PFSK-1 (cell line): Measurements from ENCODE around the gene FXYD1.

Experiments
- FOXP2 ChIP-seq: optimal IDR thresholded peaks from 2 replicates; pipeline ENCODE3; 2011; ENCODE audit warnings: borderline replicate concordance, control low read depth, inconsistent platforms; ENCODE audit not compliant: insufficient read depth; ENCODE audit errors: extremely low read length, extremely low read depth
- POLR2AphosphoS5 ChIP-seq: IDR thresholded peaks from 2 replicates; pipeline ENCODE4 v1.6.1; 2012; ENCODE audit warnings: low read depth, mild to moderate bottlenecking, control low read depth, low read length, moderate library complexity
- SIN3A ChIP-seq: IDR thresholded peaks from 2 replicates; pipeline ENCODE4 v1.6.1; 2012; ENCODE audit warnings: mild to moderate bottlenecking, low read length, moderate library complexity, borderline replicate concordance; ENCODE audit not compliant: insufficient read depth
- TAF1 ChIP-seq: IDR thresholded peaks from 2 replicates; pipeline ENCODE4 v1.6.1; 2012; ENCODE audit warnings: low read length, control low read depth, borderline replicate concordance; ENCODE audit not compliant: insufficient read depth
- TF ChIP-seq, protein P1 (sequence below), 2 experiments: IDR thresholded peaks; 2 replicates each; pipeline versions ENCODE4 v1.6.1 to v1.8.0; 2011 to 2012; ENCODE audit warnings: low read depth in 2 of 2, low read length in 2 of 2, control low read depth in 1 of 2, inconsistent platforms in 1 of 2, mild to moderate bottlenecking in 1 of 2, moderate library complexity in 1 of 2; ENCODE audit not compliant: insufficient read depth in 1 of 2

DNA sequence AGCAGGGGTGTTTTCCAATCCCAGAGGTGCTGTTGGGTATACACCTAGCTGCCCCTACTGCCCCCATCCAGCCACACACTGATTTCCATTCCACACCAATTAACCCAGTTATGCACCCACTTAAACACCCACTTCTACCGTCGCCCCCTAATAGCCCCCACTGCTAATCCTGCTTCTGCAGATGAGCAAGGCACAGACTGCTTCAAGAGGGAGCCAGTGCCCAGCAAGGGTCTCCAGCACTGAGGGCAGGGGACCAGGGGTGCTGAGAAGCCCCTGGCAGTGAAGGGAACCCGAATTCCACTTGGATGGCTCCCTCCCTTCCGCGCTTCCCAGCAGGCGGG, 5.6 kb downstream of the FXYD1 start:
- TF ChIP-seq POLR2AphosphoS5 (no peak), SIN3A (no peak), TAF1 (no peak), FOXP2 (no peak)
- TF ChIP-seq, protein P1, sequence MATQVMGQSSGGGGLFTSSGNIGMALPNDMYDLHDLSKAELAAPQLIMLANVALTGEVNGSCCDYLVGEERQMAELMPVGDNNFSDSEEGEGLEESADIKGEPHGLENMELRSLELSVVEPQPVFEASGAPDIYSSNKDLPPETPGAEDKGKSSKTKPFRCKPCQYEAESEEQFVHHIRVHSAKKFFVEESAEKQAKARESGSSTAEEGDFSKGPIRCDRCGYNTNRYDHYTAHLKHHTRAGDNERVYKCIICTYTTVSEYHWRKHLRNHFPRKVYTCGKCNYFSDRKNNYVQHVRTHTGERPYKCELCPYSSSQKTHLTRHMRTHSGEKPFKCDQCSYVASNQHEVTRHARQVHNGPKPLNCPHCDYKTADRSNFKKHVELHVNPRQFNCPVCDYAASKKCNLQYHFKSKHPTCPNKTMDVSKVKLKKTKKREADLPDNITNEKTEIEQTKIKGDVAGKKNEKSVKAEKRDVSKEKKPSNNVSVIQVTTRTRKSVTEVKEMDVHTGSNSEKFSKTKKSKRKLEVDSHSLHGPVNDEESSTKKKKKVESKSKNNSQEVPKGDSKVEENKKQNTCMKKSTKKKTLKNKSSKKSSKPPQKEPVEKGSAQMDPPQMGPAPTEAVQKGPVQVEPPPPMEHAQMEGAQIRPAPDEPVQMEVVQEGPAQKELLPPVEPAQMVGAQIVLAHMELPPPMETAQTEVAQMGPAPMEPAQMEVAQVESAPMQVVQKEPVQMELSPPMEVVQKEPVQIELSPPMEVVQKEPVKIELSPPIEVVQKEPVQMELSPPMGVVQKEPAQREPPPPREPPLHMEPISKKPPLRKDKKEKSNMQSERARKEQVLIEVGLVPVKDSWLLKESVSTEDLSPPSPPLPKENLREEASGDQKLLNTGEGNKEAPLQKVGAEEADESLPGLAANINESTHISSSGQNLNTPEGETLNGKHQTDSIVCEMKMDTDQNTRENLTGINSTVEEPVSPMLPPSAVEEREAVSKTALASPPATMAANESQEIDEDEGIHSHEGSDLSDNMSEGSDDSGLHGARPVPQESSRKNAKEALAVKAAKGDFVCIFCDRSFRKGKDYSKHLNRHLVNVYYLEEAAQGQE (IDR thresholded peaks at IDR 0.05; ENCODE audit: insufficient read depth in 1 of 2, low read depth in 2 of 2, low read length in 2 of 2), result no peak
